Body of pancreas (tissue), 4 donors: Measurements from ENCODE around the gene PAX2.

Experiments used
- CTCF ChIP-seq, 7 experiments: fragments of 450-650 bp in 4 of 7; fragments of 200-600 bp in 3 of 7; sonication (generic) in 3 of 7; IDR thresholded peaks; one replicate each; pipeline ENCODE4 v1.5.1; 2016 to 2019; ENCODE audit warnings: antibody characterized with exemption in 7 of 7
- POLR2A ChIP-seq, 3 donors: fragments of 450-650 bp; IDR thresholded peaks; one replicate each; pipeline ENCODE4 v1.6.1; 2016; ENCODE audit warnings: antibody characterized with exemption in 3 of 3, mild to moderate bottlenecking in 2 of 3

GRCh38 chr10:100812978-100813377, 67.6 kb downstream of the PAX2 start:
- TF ChIP-seq CTCF (IDR thresholded peaks at IDR 0.05) = no peak
- TF ChIP-seq POLR2A (IDR thresholded peaks at IDR 0.05) = no peak
